Measurements from ENCODE around the gene TAF12.
A peak's percentile ranks its signal among the peaks of the same experiment; 100 is the strongest.
"Not testable (repeated sequence)": the region's sequence is repeated elsewhere in the genome, so short reads cannot be mapped to it uniquely, and the experiment has no call there.

The TAF12 gene

GRCh38 chr1:28581531-28582247 lies 61.2 kb downstream of the TAF12 start:
- Mint-ChIP-seq H3K27ac (peak overlapping the region; percentile 96), H3K27me3 (peaks cover 2% of the 10 kb centered on the region), H3K36me3 (ENCODE audit: low read depth) (peaks cover 51% of the 10 kb centered on the region), H3K9me3 (no peaks in the 10 kb centered on the region), H3K4me1 (peaks cover 30% of the 10 kb centered on the region), H3K4me3 (peak overlapping the region; percentile 96)
- ATAC-seq, result peak; percentile 88
- peak; percentile 95 for DNase-seq

GRCh38 chr1:28580722-28581530 lies 61.9 kb downstream of the TAF12 start:
- Mint-ChIP-seq H3K36me3 (ENCODE audit: low read depth) (peaks cover 51% of the 10 kb centered on the region), H3K9me3 (no peaks in the 10 kb centered on the region), H3K4me3 (peak overlapping the region; percentile 96), H3K27ac (peak overlapping the region; percentile 96), H3K27me3 (peaks cover 2% of the 10 kb centered on the region), H3K4me1 (peaks cover 30% of the 10 kb centered on the region)
- DNase-seq (no peak), ATAC-seq (peak; percentile 4)

- Mint-ChIP-seq H3K4me3 (peak overlapping the region; percentile 96), H3K9me3 (no peaks in the 10 kb centered on the region), H3K27ac (peak overlapping the region; percentile 96), H3K4me1 (peaks cover 30% of the 10 kb centered on the region), H3K27me3 (peaks cover 2% of the 10 kb centered on the region), H3K36me3 (ENCODE audit: low read depth) (peaks cover 51% of the 10 kb centered on the region)
- ATAC-seq (no peak), DNase-seq (no peak)
Measured at GRCh38 chr1:28579401-28579800, 63.5 kb downstream of the TAF12 start.

GRCh38 chr1:28578696-28579218 lies 64.1 kb downstream of the TAF12 start:
- Mint-ChIP-seq H3K4me1 (peaks cover 28% of the 10 kb centered on the region), H3K9me3 (no peaks in the 10 kb centered on the region), H3K27ac (peak overlapping the region; percentile 96), H3K4me3 (peak overlapping the region; percentile 96), H3K36me3 (ENCODE audit: low read depth) (peaks cover 51% of the 10 kb centered on the region), H3K27me3 (peaks cover 2% of the 10 kb centered on the region)
- DNase-seq, result no peak
- no peak for ATAC-seq

- Mint-ChIP-seq H3K4me3 (peak overlapping the region; percentile 59), H3K4me1 (peaks cover 25% of the 10 kb centered on the region), H3K27ac (peak overlapping the region; percentile 96), H3K27me3 (peaks cover 2% of the 10 kb centered on the region), H3K36me3 (ENCODE audit: low read depth) (peaks cover 51% of the 10 kb centered on the region), H3K9me3 (no peaks in the 10 kb centered on the region)
- DNase-seq (no peak), ATAC-seq (no peak)
Measured at GRCh38 chr1:28577738-28578536, 64.9 kb downstream of the TAF12 start.

GRCh38 chr1:28577052-28577678 lies 65.7 kb downstream of the TAF12 start:
- Mint-ChIP-seq H3K27me3 (peaks cover 2% of the 10 kb centered on the region), H3K27ac (peak overlapping the region; percentile 96), H3K4me1 (peaks cover 24% of the 10 kb centered on the region), H3K4me3 (peak overlapping the region; percentile 59), H3K36me3 (ENCODE audit: low read depth) (peaks cover 51% of the 10 kb centered on the region), H3K9me3 (no peaks in the 10 kb centered on the region)
- ATAC-seq (peak; percentile 12), DNase-seq (peak; percentile 32)

GRCh38 chr1:28573564-28573963 lies 69.3 kb downstream of the TAF12 start:
- Mint-ChIP-seq H3K36me3 (ENCODE audit: low read depth) (peaks cover 26% of the 10 kb centered on the region), H3K27me3 (no peaks in the 10 kb centered on the region), H3K27ac (no peak overlapping the region), H3K4me1 (peaks cover 2% of the 10 kb centered on the region), H3K9me3 (no peaks in the 10 kb centered on the region), H3K4me3 (no peak overlapping the region)
- DNase-seq (no peak), ATAC-seq (no peak)

- not testable (repeated sequence) for H3K27me3 Mint-ChIP-seq, H3K4me1 Mint-ChIP-seq, H3K4me3 Mint-ChIP-seq, H3K27ac Mint-ChIP-seq, DNase-seq, H3K9me3 Mint-ChIP-seq, ATAC-seq
- peaks cover 26% of the 10 kb centered on the region for H3K36me3 Mint-ChIP-seq (ENCODE audit: low read depth)
Measured at GRCh38 chr1:28572891-28573290, 70.0 kb downstream of the TAF12 start.

GRCh38 chr1:28571911-28572310 lies 71.0 kb downstream of the TAF12 start:
- Mint-ChIP-seq H3K4me3 (no peak overlapping the region), H3K27me3 (no peaks in the 10 kb centered on the region), H3K4me1 (no peaks in the 10 kb centered on the region), H3K27ac (no peak overlapping the region), H3K36me3 (ENCODE audit: low read depth) (peaks cover 23% of the 10 kb centered on the region), H3K9me3 (no peaks in the 10 kb centered on the region)
- DNase-seq (no peak), ATAC-seq (no peak)

GRCh38 chr1:28566931-28567330 lies 75.9 kb downstream of the TAF12 start:
- Mint-ChIP-seq H3K36me3 (ENCODE audit: low read depth) (peaks cover 38% of the 10 kb centered on the region), H3K27ac (no peak overlapping the region), H3K4me3 (no peak overlapping the region), H3K4me1 (no peaks in the 10 kb centered on the region), H3K27me3 (no peaks in the 10 kb centered on the region), H3K9me3 (no peaks in the 10 kb centered on the region)
- ATAC-seq (no peak), DNase-seq (no peak)

- Mint-ChIP-seq H3K4me1 (no peaks in the 10 kb centered on the region), H3K36me3 (ENCODE audit: low read depth) (peaks cover 34% of the 10 kb centered on the region), H3K27me3 (no peaks in the 10 kb centered on the region), H3K4me3 (no peak overlapping the region), H3K9me3 (no peaks in the 10 kb centered on the region), H3K27ac (no peak overlapping the region)
- DNase-seq (no peak), ATAC-seq (no peak)
Measured at GRCh38 chr1:28565726-28566125, 77.1 kb downstream of the TAF12 start.

- no peak overlapping the region for H3K4me3 Mint-ChIP-seq
- no peaks in the 10 kb centered on the region for H3K4me1 Mint-ChIP-seq
- peaks cover 39% of the 10 kb centered on the region for H3K36me3 Mint-ChIP-seq (ENCODE audit: low read depth)
- DNase-seq, result no peak
- H3K27me3 Mint-ChIP-seq, result no peaks in the 10 kb centered on the region
- H3K27ac Mint-ChIP-seq, result no peak overlapping the region
- H3K9me3 Mint-ChIP-seq, result no peaks in the 10 kb centered on the region
- ATAC-seq, result no peak
Measured at GRCh38 chr1:28565040-28565439, 77.8 kb downstream of the TAF12 start.

- no peak overlapping the region for H3K27ac Mint-ChIP-seq
- H3K36me3 Mint-ChIP-seq (ENCODE audit: low read depth), result peaks cover 43% of the 10 kb centered on the region
- no peak overlapping the region for H3K4me3 Mint-ChIP-seq
- no peak for DNase-seq
- ATAC-seq, result no peak
- H3K9me3 Mint-ChIP-seq, result no peaks in the 10 kb centered on the region
- H3K27me3 Mint-ChIP-seq, result no peaks in the 10 kb centered on the region
- no peaks in the 10 kb centered on the region for H3K4me1 Mint-ChIP-seq
Measured at GRCh38 chr1:28564310-28564709, 78.6 kb downstream of the TAF12 start.

GRCh38 chr1:28560886-28561285 lies 82.0 kb downstream of the TAF12 start:
- no peak overlapping the region for H3K4me3 Mint-ChIP-seq
- H3K4me1 Mint-ChIP-seq, result no peaks in the 10 kb centered on the region
- DNase-seq (no peak), ATAC-seq (no peak)
- no peaks in the 10 kb centered on the region for H3K27me3 Mint-ChIP-seq
- H3K27ac Mint-ChIP-seq, result no peak overlapping the region
- H3K36me3 Mint-ChIP-seq (ENCODE audit: low read depth), result peaks cover 34% of the 10 kb centered on the region
- H3K9me3 Mint-ChIP-seq, result no peaks in the 10 kb centered on the region
